Measurements from ENCODE around the gene CAPN13. TPM values are rescaled to one million over a fixed set of nuclear protein-coding genes. Genes with fewer than 3 reads are reported as not detected.

Gene CAPN13
- total RNA-seq, 1 experiment from 2014 or later = 5.7 TPM

DNA sequence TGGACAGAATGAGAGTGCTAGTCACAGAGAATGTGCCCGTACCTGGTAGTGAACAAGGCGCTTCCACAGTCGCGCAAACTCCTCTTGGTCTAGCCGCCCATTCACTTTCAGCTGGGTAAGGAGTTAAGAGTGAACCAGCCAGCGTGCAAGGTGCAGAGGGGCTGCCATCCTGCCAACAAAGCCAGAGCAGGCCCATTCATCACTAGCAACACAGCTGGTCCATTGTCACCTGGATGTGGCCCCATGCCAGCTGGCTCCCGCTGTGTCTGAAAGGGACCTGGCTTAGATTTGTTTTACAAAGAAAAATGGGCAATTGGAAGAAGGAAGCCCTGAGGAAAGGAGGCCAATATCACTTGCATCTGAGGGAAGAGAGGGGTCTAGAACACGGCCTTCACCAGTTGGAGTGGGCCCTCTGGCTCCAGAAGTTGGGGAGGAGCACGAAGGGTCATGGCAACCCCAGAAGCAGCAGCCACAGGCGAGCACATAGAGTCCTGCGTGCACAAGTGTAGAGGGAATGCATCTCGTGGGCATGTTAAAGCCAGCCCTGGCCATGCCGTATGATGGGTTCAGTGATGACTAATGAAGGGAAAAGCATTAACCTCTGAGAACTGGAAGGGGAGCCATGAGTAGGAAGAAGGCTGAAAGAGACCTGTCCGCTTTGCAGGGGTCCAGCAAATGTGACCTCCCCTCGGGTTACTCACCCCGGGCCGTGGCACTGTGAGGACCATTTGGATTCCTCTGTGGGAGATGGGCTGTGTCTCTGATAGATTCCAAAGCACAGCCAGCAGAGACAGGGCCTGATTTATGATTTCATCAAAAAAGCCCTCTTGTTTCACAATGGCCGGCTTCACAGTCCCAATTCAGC, 70.6 kb downstream of the CAPN13 start:
- no peaks in the 10 kb centered on the region for H3K9me3 ChIP-seq (ENCODE audit: control insufficient read depth, low read depth, low read length)
- no peak overlapping the region for H4K8ac ChIP-seq (replicated peaks; ENCODE audit: insufficient read length, low read depth, low read length)
- no peaks in the 10 kb centered on the region for H3K4me1 ChIP-seq (ENCODE audit: insufficient read depth, low read length)
- no peak overlapping the region for H3K4me2 ChIP-seq (ENCODE audit: insufficient read depth, insufficient read length, low read length)
- H3K27me3 ChIP-seq (ENCODE audit: insufficient read depth, low read length) = no peaks in the 10 kb centered on the region
- H3K14ac ChIP-seq (ENCODE audit: insufficient read depth, low read length) = no peak overlapping the region
- no peak overlapping the region for H2BK5ac ChIP-seq (ENCODE audit: insufficient read length, low read length)
- H2BK12ac ChIP-seq (ENCODE audit: insufficient read length, low read depth, low read length) = no peak overlapping the region
- no peak overlapping the region for H2BK15ac ChIP-seq (ENCODE audit: low read depth, low read length)
- H4K20me1 ChIP-seq (ENCODE audit: control insufficient read depth, insufficient read depth, insufficient read length) = no peaks in the 10 kb centered on the region
- H3K23me2 ChIP-seq (ENCODE audit: insufficient read length, low read depth, low read length, poor library complexity, severe bottlenecking) = no peaks in the 10 kb centered on the region
- H3K79me2 ChIP-seq (ENCODE audit: insufficient read depth, low read length) = no peaks in the 10 kb centered on the region
- no peak overlapping the region for H4K91ac ChIP-seq (ENCODE audit: insufficient read length, low read depth, low read length)
- Mint-ChIP-seq H3K4me3 (no peak overlapping the region), H3K27me3 (ENCODE audit: low read depth) (peaks cover 2% of the 10 kb centered on the region; the same call in 1 of the 2 replicates), H3K4me1 (peaks cover 22 to 24% of the 10 kb centered on the region in 2 experiments), H3K36me3 (ENCODE audit: insufficient read depth in 1 of 3, low read depth in 3 of 3) (no peaks in the 10 kb centered on the region), H3K9me3 (no peaks in the 10 kb centered on the region), H3K27ac (no peak overlapping the region; a peak in 1 of 7 replicates)
- no peak overlapping the region for H3T11ph ChIP-seq (ENCODE audit: low read length)
- no peak overlapping the region for H4K5ac ChIP-seq (ENCODE audit: insufficient read length, low read depth, low read length)
- TF ChIP-seq CTCF (conservative IDR thresholded peaks at IDR 0.05) = no peak
- no peak overlapping the region for H2AFZ ChIP-seq (ENCODE audit: low read length)
- no peak overlapping the region for H3K27ac ChIP-seq (ENCODE audit: insufficient read length, low read depth, low read length)
- no peak overlapping the region for H2AK5ac ChIP-seq (ENCODE audit: insufficient read length, low read length)
- H3K23ac ChIP-seq (ENCODE audit: insufficient read length, low read depth, low read length) = no peak overlapping the region
- no peak overlapping the region for H2BK120ac ChIP-seq (ENCODE audit: low read depth, low read length, poor library complexity, severe bottlenecking)
- no peaks in the 10 kb centered on the region for H3K79me1 ChIP-seq (ENCODE audit: insufficient read depth, low read depth, low read length, poor library complexity, severe bottlenecking)
- H3K56ac ChIP-seq (ENCODE audit: insufficient read length, low read depth, low read length) = no peak overlapping the region
- no peak overlapping the region for H2BK20ac ChIP-seq (ENCODE audit: low read depth, low read length, poor library complexity, severe bottlenecking)
- no peak overlapping the region; the same call in 1 of the 2 replicates for H3K4ac ChIP-seq (ENCODE audit: low read depth, low read length)
- WGBS (ENCODE audit: extremely low coverage, insufficient read length, low lambda C conversion rate) = no CpG with 5 or more reads among the region's 18 CpGs
- no peak overlapping the region for H3K9ac ChIP-seq (ENCODE audit: extremely low read depth, insufficient read length, low read length)
- DNase-seq = no peak
- peak overlapping the region; percentile 4 for H3K18ac ChIP-seq (ENCODE audit: insufficient read length, low read depth, low read length)
